ENCODE measurements around the gene NECAB2.
A peak's percentile ranks its signal among the peaks of the same experiment; 100 is the strongest.

Gene NECAB2

DNA sequence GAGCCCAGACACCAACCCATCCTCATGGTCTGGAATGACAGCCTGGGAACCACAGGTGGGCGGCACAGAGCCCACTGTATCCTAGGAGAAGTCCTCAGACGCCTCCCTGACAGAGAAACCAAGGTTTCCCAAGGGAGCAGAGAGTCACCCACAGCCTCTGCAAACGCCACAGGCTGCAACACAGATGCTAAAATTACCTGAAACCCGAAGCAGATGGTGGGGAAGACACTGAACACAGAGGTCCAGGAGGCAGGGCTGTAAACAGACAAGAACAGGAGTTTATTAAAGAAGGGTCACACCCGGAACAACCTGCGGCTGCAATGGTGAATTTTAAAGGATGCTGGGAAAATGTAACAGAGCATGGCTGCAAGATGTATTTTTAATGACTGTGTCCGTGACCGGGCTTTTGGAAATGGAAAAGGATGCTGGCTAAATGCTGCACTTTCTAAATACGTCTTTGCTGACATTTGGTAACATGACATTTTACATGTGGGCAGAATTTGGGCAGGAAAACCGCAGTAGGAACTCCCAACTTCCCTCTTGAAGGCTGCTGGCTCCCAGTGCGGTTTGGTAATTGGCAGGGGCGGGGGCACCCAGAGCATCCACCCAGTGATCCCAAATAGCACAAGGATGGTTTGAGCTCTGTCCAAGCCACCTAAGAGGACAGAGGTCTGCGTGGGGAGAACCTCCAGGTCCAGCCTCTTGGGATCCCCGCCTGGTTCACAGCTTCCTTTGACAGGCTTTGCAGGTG lies 61.4 kb downstream of the NECAB2 start:
- DNase-seq: no peak

DNA sequence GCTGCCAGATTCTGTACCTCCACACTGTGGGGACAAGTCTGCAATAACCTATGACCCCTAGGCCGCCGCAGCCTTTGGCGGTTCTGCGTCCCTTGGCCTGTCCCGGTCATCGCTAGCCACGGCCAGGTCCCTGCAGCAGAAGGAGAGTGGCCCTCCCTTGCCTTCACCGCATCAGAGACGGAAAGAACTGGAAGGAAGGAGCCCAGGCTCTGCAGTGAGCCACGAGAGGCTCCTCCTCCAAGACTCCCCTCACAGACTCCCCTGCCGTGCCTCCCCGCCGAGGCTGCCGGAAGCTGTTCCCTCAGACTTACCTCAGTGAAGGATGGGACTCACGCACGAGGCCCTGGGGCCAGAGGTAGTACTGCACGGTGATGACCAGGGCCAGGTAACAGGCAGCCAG lies 63.5 kb downstream of the NECAB2 start:
- DNase-seq: no peak

DNA sequence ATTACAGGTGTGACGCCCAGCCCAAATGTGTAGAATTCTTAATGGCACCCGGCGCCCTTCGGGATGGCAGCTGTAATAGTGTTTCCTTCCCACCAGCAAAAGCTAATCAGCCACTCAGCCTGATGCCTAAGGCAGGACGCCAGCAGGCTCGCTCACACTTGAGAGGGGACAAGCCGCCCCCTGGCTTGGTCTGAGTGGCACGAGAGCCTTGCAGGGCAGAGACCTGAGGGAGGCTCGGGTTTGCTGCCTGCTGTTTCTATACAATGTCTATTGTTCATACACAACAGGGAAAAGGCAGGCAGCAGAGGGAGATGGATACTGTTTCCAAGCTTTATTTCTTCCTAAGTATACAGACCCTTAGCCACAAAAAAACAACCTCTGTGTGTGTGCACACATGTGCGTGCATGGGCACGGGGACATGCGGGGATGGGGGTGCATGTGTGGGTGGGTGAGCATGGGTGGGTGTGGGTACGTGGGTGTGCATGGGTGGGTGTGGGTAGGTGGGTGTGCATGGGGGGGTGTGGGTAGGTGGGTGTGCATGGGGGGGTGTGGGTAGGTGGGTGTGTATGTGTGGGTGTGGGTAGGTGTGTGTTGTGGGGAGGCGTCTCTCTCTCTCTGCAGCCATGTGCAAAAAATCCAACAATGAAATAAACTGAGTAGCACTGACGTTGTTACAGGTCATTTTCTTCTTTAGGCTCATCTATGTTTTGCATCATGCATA lies 64.6 kb downstream of the NECAB2 start:
- DNase-seq: peak; percentile 64

DNA sequence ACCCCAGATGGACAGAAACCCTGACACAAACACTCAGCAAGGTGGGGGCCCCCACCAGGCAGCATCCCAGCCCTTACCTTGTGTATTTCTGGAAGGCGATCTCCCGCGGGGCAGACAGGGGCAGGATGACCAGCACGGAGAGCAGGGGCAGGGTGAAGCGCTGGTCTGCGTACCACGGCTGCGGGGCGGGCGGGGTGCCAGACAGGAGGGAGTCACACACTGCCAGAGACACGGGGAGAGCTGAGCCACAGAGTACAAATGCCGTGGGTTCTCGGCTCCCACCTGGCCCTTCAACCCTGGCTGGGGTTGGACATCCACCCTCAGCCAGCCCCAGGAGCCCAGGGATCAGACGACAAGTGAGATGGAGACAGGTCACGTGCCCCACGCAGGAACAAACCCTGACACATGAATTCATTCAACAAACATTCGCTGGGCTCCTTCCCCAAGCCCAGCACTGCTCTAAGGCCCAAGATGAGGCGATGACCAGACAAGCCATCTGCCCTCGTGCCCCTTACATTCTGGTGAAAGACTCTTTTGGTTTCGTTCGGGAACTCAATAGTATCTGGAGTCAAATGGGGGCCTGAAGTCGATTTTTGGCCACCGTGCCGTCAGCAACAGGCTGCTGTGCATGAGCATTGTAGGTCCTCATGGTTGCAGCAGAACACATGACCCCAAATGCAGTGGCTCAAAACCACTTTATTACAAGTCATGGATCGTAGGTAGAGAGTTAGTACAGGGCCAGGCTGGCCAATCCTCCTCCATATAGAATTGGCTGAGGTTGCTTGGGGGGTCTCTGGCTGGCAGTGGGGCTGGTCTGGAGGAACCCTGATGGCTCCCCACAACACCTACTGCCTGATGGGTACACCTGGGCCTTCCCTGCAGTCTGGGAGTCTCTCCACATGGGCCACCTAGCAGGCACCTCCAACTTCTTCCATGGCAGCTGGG lies 65.5 kb downstream of the NECAB2 start:
- DNase-seq: no peak

DNA sequence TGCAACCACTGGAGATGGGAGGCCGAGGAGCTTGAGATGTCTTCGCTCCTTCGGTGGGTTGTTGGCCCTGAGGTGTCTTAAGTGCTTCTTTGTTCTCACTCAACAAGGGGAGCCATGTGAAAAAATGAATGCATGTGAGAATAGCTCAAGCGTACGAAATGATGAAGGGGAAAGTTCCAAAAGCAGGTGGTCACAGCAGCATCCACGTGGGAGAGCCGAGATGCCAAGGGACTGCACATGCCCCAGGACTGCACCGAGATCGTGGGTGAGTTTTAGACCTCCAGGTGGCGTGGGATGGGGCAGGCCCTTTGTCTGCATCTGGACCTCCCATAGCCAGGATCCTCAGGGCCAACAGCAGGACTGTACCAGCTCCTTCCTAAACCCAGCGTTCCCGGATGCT lies 66.5 kb downstream of the NECAB2 start:
- DNase-seq: no peak

DNA sequence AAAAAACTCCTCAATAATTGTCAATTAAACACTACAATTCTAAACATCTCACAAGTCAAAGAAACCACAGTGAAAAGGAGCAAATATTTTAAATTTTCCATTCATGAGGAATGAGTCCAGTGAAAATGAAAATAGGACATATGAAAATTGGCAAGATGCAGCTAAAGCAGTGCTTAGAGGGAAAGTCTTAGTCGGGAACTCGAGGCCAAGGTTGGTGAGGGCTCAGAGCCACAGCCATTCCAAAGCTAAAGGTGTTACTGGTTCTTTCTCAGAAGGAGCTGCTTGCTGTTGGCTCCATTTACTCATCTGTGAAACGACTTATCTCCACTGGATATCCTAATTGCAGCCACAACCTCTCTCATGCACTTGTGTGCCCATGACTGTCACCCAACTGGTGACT lies 68.1 kb downstream of the NECAB2 start:
- DNase-seq: no peak

DNA sequence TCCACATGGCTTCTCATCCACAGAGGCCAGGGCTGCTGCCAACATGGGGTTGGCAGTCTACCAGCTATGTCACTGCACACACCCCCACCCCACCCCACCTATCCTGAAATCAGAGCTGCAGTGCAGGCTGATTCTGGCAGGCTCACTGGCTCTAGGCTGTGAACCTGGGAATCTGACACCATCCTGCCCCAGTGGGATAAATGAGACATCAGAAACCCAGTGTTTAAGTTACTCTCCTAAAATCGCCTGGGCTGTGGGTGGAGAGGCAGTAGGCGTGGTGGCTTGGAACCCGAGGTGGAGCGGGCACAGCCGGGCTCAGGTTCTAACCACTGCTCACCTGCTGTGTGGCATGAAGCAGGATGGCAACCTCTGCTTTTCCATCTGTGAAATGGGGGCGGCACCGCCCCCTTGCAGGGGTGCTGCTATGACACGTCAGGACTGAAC lies 69.0 kb downstream of the NECAB2 start:
- DNase-seq: no peak

DNA sequence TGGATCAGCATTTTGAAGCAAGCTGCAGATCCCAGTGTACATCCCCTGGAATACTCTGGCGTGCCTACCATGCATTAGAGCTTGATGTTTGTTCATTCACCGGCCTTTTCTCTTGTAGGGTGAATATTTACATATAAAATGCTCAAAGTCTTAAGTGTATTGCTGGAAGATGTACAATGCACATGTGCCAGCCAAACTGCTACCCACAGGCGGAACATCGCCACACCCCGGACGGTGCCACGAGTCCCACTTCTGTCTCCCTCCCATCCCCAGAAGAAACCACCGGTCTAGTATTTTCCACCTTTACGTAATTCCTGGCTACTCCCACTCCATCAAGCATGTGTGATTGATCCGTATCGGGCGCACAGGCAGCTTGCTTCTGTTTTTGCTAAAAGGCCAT lies 70.4 kb downstream of the NECAB2 start:
- DNase-seq: no peak

DNA sequence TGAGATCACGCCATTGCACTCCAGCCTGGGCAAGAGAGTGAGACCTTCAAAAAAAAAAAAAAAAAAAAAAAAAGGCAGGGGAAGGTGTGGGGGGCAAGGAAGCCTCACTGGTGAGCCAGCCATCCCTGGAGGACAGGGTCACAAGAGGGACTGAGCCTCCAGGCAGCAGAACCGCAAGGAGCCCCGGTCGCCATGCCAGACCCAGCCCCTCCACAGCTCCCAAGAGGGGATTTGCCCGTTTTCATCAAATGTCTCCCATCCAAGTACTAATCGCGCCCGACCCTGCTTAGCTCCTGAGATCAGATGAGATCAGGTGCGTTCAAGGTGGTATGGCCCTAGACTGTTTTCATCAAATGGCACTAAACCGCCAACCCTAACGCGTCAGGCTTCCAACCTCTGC lies 71.7 kb downstream of the NECAB2 start:
- no peak for DNase-seq

DNA sequence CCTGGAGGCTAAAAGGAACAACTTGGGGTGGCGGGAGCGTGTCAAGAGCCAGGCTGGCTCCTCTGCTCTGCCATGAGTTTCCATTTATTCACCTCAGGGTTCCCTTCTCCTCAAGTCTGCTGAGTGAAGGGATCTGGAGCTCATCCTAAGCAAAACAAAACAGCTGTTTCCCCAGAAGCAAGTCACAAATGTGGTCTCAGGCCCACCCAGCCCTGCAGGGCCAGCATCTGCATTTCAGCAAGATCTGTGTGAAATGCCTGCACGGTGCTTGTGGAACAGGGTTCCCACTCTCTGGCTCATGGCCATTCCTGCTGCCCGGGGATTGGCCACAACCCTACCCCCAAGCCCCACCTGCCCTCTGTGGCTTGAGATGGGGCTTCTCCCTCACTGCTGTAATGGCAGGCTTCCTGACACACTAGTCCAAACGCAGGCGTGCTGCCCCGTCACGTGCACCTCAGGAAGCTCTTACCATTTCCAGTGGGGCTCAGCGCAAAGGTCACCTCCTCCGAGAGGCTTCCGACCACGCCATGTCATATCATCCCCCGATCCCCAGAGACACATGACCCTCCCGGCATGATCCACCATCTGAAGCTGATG lies 72.3 kb downstream of the NECAB2 start:
- DNase-seq: no peak

DNA sequence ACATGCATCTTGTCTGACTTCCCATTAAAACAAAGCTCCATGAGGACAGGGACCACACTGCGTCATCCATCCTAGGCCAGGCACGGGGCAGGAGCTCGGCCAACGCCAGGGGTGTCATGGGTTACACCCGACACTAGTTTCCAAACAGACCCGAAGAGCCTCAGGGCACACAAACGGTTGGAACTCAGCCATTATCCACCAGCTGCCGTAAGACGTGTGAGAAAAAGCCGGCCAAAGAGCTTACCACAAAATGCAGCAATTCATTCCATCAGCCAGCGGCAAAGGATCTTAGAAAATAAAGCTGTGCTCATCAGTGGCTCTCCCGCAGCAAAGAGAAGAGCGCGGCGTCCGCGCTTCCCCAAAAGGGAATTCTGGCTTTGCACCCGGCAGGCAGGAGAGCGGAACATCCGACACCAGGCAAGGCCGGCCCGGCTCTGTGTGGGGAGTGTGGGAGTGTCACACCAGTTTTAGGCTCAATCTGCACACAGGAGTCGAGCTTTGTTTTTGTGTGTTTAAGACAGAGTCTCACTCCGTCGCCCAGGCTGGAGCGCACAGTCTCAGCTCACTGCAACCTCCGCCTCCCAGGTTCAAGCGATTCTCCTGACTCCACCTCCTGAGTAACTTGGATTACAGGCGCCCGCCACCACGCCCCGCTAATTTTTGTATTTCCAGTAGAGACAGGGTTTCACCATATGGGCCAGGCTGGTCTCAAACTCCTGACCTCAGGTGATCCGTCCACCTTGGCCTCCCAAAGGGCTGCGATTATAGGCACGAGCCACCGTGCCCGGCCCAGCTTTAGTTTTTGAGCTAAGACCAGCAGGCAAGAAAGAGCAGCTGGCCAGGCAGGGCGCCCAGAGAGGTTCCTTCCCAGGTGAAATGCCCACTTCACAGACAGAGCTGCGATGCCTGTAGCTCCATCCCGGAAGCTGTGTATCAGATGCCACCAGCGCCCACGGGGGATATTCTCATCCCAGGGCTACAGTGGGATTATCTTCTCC lies 73.1 kb downstream of the NECAB2 start:
- peak; percentile 1 for DNase-seq

DNA sequence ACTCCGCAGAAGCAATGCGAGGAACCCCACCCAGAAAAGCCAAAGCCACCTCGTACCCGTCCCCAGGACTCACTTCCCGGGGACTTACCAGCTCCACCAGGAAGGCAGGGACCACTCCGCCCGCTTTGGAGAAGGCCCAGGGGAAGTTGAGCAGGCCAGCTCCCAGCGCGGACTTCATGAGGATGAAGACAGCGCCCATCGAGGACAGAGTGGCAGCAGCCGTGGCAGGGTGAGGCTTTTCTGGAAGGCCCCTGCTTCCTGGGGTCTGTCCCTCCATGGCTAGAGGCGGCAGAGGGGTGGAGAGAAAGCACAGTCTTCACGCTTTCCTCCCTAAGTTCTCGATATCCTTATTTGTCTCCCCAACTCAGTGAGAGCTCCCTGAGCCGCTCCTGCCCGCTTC lies 73.8 kb downstream of the NECAB2 start:
- DNase-seq: no peak

DNA sequence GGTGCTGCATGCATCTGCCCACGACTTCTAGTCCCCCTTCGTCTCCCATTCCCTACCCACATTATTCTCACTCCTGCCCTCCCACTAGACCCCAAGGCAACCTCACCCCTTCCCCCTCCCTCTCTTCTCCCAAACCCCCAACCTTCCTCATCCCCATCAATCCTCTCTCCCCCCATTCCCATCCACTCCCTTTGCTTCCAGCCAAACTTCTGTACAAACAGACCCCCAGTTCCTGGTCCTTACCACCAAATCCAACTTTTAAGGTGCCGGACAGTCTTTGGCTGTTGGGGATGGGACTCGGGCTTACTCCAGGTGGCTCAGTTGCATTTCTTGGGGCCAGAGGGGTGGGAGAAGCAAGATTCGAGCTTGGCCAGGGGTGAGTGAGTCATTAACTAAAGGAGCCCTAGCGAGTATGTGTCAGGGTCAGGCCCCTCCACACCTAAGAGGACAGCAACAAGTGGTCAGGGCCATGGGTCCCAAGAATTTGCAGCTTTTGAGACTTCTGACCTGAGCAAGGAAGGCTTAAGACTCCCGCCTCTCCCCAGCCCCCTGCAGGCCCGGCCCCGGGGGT lies 74.3 kb downstream of the NECAB2 start, which contains the start of gene SLC38A8:
TSS of gene SLC38A8 (minus strand) at position 488 of the 571 bp plus-strand sequence. CDS start 638 bp downstream, outside the sequence.
- no peak for DNase-seq

DNA sequence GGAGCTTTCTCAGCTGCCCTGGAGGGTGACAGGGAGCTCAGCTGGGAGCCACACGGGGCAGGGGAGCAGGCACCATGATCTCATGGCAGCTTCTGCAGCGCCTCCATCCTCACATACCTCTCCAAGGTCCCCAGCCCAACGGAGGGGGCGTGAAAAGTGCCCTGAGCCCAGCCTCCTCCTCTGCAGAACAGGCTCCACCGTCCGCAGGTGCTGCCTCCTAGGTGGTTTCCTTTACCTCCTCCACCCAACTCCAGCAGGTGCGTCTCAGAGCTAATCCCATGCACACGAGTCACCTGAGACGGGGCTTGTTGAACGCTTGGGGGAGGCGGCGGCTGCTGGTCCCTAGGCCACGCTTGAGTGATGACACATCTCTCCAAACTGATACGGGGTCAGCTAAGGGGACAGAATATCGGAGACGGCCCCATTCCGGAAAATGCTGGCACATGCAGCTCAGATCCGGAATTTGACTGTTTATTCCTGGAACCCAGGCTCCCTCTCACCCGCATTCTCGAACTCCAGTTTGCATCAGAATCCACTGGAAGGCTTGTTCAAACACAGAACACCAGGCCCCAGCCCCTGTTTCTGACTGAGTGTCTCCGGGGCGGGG lies 74.9 kb downstream of the NECAB2 start:
- peak; percentile 90 for DNase-seq

DNA sequence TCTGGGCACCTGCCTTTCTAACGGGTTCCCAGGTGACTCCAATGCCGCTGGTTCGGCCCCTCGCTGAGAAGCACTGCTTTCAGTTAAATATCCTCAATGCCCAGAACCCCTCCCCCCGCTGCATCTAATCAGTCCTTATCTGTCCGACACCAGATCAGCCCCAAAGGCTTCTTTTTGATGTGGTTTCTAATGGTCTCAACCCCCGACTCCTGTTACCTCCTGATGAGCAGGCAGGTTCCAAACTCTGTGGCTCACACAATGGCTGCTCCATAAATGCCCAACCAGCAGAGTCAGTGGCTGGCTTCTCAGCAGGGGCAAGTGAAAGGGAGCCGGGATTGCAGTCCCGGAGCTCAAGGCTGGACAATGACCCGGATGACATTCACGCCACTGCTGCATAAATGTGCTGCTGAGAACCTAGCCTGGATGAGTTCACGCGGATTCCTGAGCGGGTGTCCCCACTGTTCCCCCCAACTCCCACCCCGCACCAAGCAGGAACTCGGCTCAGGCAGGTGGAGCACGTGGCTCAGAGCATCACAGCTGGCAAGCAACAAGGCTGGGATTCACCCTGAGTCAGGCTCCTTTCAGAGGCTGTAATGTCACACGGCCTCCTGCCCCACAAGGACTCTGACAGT lies 75.6 kb downstream of the NECAB2 start:
- peak; percentile 85 for DNase-seq

DNA sequence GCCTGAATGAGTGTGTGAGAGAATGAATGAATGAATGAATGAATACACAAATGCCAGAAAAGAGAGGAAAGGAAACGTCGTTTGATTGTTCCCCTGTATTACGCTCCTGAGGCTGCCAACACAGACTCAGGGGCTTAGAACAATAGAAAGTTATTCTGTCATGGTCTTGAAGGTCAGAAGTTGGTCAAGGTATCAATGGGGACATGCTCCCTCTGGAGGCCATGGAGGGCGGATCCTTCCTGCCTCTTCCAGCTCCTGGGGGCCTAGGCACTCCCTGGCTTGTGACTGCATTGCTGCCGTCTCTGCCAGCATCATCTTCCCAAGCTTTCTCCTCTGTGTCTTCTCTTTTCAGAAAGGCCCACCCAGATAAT lies 76.1 kb downstream of the NECAB2 start:
- peak; percentile 43 for DNase-seq

DNA sequence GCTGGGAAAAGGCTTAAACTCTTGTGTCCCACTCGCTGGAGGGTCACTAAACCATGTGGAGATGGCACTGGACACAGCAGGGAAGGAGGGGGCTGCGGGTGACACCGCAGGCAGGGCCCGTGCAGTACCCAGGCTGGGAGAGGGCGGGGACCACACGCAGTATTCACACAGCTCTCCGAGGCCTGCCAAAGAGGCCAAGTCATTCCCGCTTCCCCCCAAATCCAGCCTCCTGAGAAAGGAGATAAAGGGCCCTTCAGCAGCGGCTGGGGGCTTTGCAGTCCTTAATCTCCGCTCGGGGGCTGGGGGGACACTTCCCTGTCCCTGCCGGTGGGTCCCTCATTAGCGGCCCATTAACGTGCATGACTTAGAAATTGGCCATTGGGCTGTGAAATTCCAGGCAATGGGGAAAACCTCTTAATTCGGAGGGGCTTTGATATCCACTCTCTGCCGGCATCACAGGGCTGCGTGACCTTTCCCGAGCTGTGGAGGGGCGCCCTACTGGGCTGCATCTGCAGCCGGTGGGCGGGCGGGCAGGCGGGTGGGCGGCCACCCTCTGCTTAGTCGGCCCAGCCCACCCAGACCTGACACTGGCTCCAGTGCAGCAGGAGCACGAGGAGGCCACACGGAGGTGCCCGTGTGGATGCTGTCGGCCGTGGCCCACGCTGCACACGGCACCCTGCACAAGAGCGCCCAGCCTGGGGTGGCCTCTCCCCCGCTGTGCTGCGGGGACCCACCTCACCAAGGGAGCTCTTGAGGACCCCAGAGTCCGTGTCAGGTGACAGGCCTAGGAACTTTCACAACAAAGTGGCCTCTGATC lies 77.2 kb downstream of the NECAB2 start:
- DNase-seq: no peak

DNA sequence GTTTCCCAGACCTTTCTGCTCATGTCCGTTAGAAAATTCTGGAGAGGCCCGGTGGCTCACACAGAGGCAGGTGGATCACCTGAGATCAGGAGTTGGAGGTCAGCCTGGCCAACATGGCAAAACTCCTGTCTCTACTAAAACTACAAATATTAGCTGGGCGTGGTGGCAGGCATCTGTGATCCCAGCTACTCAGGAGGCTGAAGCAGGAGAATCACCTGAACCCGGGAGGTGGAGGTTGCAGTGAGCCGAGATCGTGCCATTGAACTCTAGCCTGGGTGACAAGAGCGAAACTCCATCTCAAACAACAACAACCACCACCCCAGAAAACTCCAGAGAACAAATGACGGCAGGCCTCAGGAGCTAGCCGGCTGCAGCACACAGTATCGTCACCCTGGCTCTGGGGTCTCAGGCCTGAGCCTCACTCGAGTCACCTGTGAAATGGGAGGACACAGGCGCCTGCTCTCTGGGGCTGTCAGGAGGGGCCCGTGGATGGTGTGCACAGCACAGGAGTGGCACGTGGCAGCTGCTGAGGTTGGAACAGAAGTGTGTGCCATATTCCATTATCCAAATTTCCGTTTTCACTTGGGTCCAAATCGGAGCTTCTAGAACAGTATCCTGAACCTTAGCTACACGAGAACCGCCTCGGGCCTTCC lies 77.9 kb downstream of the NECAB2 start:
- DNase-seq: no peak

DNA sequence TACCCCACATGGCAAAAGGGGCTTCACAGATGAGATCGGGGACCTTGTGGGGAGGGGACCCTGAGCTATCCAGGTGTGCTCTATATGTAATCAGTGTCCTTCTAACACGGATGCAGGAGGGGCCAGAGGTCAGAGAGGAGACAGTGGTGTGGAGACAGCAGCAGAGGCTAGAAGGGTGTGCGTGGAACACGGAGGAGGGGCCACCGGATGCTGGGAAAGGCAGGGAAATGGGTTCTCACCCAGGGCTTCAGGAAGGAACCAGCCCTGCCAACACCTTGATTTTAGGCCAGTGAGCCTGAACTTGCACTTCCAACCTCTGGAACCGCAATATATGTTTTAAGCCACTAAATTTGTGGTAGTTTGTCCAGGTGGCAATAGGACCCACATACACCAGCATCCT lies 79.2 kb downstream of the NECAB2 start:
- no peak for DNase-seq

Data from NCI-H146 (cell line).